Caco-2 (cell line): ENCODE data around the gene RIPOR1. TPM values are rescaled to one million over a fixed set of nuclear protein-coding genes. Genes with fewer than 3 reads are reported as not detected.
"Not testable (repeated sequence)": the region's sequence is repeated elsewhere in the genome, so short reads cannot be mapped to it uniquely, and the experiment has no call there.

Experiments
- BruUV-seq: library from RNA; stranded (reverse); fragments of 400-500 nt; replicated peaks from 2 replicates; lab custom pipeline; 2021; lab: Mats Ljungman, UMichigan
- CTCF ChIA-PET: fragments of 300-600 bp; sonication (Branson Sonifier 250); formaldehyde crosslinking; loops from one replicate; lab custom pipeline; 2022; ENCODE audit warnings: antibody characterized with exemption; lab: Charles Lee
- POLR2A ChIA-PET: fragments of 300-600 bp; sonication (Branson Sonifier 250); formaldehyde crosslinking; loops from one replicate; lab custom pipeline; 2022; ENCODE audit warnings: antibody characterized with exemption; lab: Charles Lee
- DNase-seq, 2 experiments: peaks; one replicate each; pipeline versions ENCODE4 v3.0.0 to v3.0.0-alpha.2; 2020 to 2022
- H3K27me3 ChIP-seq: replicated peaks from 2 replicates; pipeline ENCODE4 v1.6.0; 2011; ENCODE audit warnings: low read length; ENCODE audit not compliant: control insufficient read depth, insufficient read depth
- H3K36me3 ChIP-seq: 2 replicates; pipeline ENCODE4 v1.5.1; 2011; ENCODE audit warnings: low read length; ENCODE audit not compliant: control insufficient read depth, insufficient read depth
- H3K4me1 ChIP-seq: fragments of 250-450 bp; sonication (Bioruptor Pico); 2 replicates; pipeline ENCODE4 v1.5.1; 2020; ENCODE audit warnings: mild to moderate bottlenecking
- H3K4me3 ChIP-seq: 2 replicates; pipeline ENCODE4 v1.5.1; 2011; ENCODE audit warnings: low read depth, mild to moderate bottlenecking, control low read depth, low read length
- H3K9me3 ChIP-seq: fragments of 250-450 bp; sonication (Bioruptor Pico); 2 replicates; pipeline ENCODE4 v1.5.1; 2020; ENCODE audit warnings: mild to moderate bottlenecking, moderate library complexity
- H3K27ac Mint-ChIP-seq: one replicate; pipeline ENCODE4 v1.8.0; 2022; ENCODE audit warnings: mixed read lengths; ENCODE audit not compliant: unreplicated experiment
- H3K27me3 Mint-ChIP-seq: one replicate; pipeline ENCODE4 v1.8.0; 2022; ENCODE audit warnings: mixed read lengths; ENCODE audit not compliant: insufficient read depth, unreplicated experiment
- H3K36me3 Mint-ChIP-seq: one replicate; pipeline ENCODE4 v1.8.0; 2022; ENCODE audit warnings: mild to moderate bottlenecking, mixed read lengths; ENCODE audit not compliant: insufficient read depth, unreplicated experiment
- H3K4me1 Mint-ChIP-seq: one replicate; pipeline ENCODE4 v1.8.0; 2022; ENCODE audit warnings: low read depth, mixed read lengths; ENCODE audit not compliant: unreplicated experiment
- H3K4me3 Mint-ChIP-seq: one replicate; pipeline ENCODE4 v1.8.0; 2022; ENCODE audit warnings: mild to moderate bottlenecking, moderate library complexity, mixed read lengths; ENCODE audit not compliant: unreplicated experiment
- H3K9me3 Mint-ChIP-seq: one replicate; pipeline ENCODE4 v1.8.0; 2022; ENCODE audit warnings: mixed read lengths; ENCODE audit not compliant: unreplicated experiment
- CTCF ChIP-seq, 2 experiments: fragments of 200-600 bp in 1 of 2; IDR thresholded peaks; 1 replicate in 1 of 2; 2 replicates in 1 of 2; pipeline versions ENCODE4 v1.5.1 to v1.8.0; 2011 to 2022; ENCODE audit warnings: antibody characterized with exemption in 1 of 2, control low read depth in 1 of 2, inconsistent platforms in 1 of 2, low read depth in 1 of 2, low read length in 1 of 2, mild to moderate bottlenecking in 1 of 2, moderate library complexity in 1 of 2; ENCODE audit not compliant: insufficient read depth in 1 of 2, severe bottlenecking in 1 of 2, unreplicated experiment in 1 of 2
- intact Hi-C: fragments of 100-400 bp; cut with micrococcal nuclease; formaldehyde crosslinking; loops from one replicate; pipeline ENCODE4 v1.10.0; 2022; ENCODE audit not compliant: unreplicated experiment
- total RNA-seq: library from RNA; stranded (reverse); gene quantifications from 2 replicates; pipeline ENCODE4 v1.2.3, GENCODE V29; 2022

RIPOR1 gene
- total RNA-seq, 1 experiment from 2014 or later, result 87.9 TPM

- peaks cover 16% of the 10 kb centered on the region for H3K36me3 Mint-ChIP-seq
- H3K36me3 ChIP-seq, result no peaks in the 10 kb centered on the region
- peaks cover 42% of the 10 kb centered on the region for H3K4me1 Mint-ChIP-seq
- no peaks in the 10 kb centered on the region for H3K27me3 ChIP-seq
- intact Hi-C loops, result no loop called here
- peak overlapping the region; percentile 78 for H3K4me3 Mint-ChIP-seq
- no peaks in the 10 kb centered on the region for H3K9me3 Mint-ChIP-seq
- no peaks in the 10 kb centered on the region for H3K9me3 ChIP-seq
- ChIA-PET POLR2A (interaction anchor here (0.5 kb wide), 1 partner anchor 110 kb away, joined by 6 read pairs; no protein-coding TSS in a partner anchor), CTCF (interaction anchor here (1.0 to 2.9 kb wide), 4 partner anchors 9 to 276 kb away, joined by 3 to 37 read pairs (median 4); partner anchors contain the start of genes CTCF, RANBP10 and TSNAXIP1)
- peaks cover 40% of the 10 kb centered on the region for H3K4me1 ChIP-seq
- no peak for TF ChIP-seq CTCF (IDR thresholded peaks at IDR 0.05; ENCODE audit: insufficient read depth in 1 of 2, low read depth in 1 of 2, low read length in 1 of 2, severe bottlenecking in 1 of 2, unreplicated experiment in 1 of 2)
- no TSS peak for BruUV-seq
- peak overlapping the region; percentile 18 for H3K27ac Mint-ChIP-seq
- peak; percentile 56 to 62 for DNase-seq
- H3K4me3 ChIP-seq, result peak overlapping the region; percentile 85
- no peaks in the 10 kb centered on the region for H3K27me3 Mint-ChIP-seq
These were observed 1.6 kb downstream of the RIPOR1 start for GRCh38 chr16:67530013-67530939.

- Mint-ChIP-seq H3K27me3 (no peaks in the 10 kb centered on the region), H3K4me3 (peak overlapping the region; percentile 78), H3K27ac (no peak overlapping the region), H3K4me1 (peaks cover 44% of the 10 kb centered on the region), H3K9me3 (no peaks in the 10 kb centered on the region), H3K36me3 (peaks cover 16% of the 10 kb centered on the region)
- Histone ChIP-seq H3K27me3 (no peaks in the 10 kb centered on the region), H3K4me3 (no peak overlapping the region), H3K9me3 (no peaks in the 10 kb centered on the region), H3K4me1 (peaks cover 31% of the 10 kb centered on the region), H3K36me3 (no peaks in the 10 kb centered on the region)
- TF ChIP-seq CTCF (IDR thresholded peaks at IDR 0.05; ENCODE audit: insufficient read depth in 1 of 2, low read depth in 1 of 2, low read length in 1 of 2, severe bottlenecking in 1 of 2, unreplicated experiment in 1 of 2), result no peak
- ChIA-PET POLR2A (no interaction called here), CTCF (interaction anchor here (0.9 to 2.9 kb wide), 2 partner anchors 10 to 112 kb away, joined by 3 to 37 read pairs; no protein-coding TSS in a partner anchor)
- intact Hi-C loops, result no loop called here
- no peak for DNase-seq
- BruUV-seq, result no TSS peak
These were observed 2.6 kb downstream of the RIPOR1 start for GRCh38 chr16:67531247-67531646.

- Mint-ChIP-seq H3K27ac (peak overlapping the region; percentile 1), H3K9me3 (no peaks in the 10 kb centered on the region), H3K27me3 (no peaks in the 10 kb centered on the region), H3K4me3 (no peak overlapping the region), H3K36me3 (peaks cover 27% of the 10 kb centered on the region), H3K4me1 (peaks cover 43% of the 10 kb centered on the region)
- Histone ChIP-seq H3K27me3 (no peaks in the 10 kb centered on the region), H3K4me1 (peaks cover 21% of the 10 kb centered on the region), H3K36me3 (no peaks in the 10 kb centered on the region), H3K4me3 (no peak overlapping the region), H3K9me3 (no peaks in the 10 kb centered on the region)
- ChIA-PET CTCF (interaction anchor here (1.0 to 1.4 kb wide), 3 partner anchors 11 to 29 kb away, joined by 3 to 9 read pairs (median 3); partner anchors contain the start of gene CTCF), POLR2A (interaction anchor here (0.6 to 1.2 kb wide), 2 partner anchors 29 to 58 kb away, joined by 3 read pairs; partner anchors contain the start of gene CTCF)
- DNase-seq, result no peak
- no peak for TF ChIP-seq CTCF (IDR thresholded peaks at IDR 0.05; ENCODE audit: insufficient read depth in 1 of 2, low read depth in 1 of 2, low read length in 1 of 2, severe bottlenecking in 1 of 2, unreplicated experiment in 1 of 2)
- no TSS peak for BruUV-seq
- intact Hi-C loops, result no loop called here
These were observed 4.5 kb downstream of the RIPOR1 start for GRCh38 chr16:67533024-67533560.

- CTCF ChIA-PET, result interaction anchor here (1.0 kb wide), 2 partner anchors 11 to 13 kb away, joined by 3 to 6 read pairs; no protein-coding TSS in a partner anchor
- H3K36me3 ChIP-seq, POLR2A ChIA-PET, H3K9me3 ChIP-seq, H3K4me3 Mint-ChIP-seq, H3K27me3 Mint-ChIP-seq, H3K27ac Mint-ChIP-seq, H3K4me3 ChIP-seq, H3K9me3 Mint-ChIP-seq, intact Hi-C loops, BruUV-seq, DNase-seq, H3K27me3 ChIP-seq: not testable (repeated sequence)
- peaks cover 26% of the 10 kb centered on the region for H3K4me1 ChIP-seq
- peaks cover 46% of the 10 kb centered on the region for H3K4me1 Mint-ChIP-seq
- H3K36me3 Mint-ChIP-seq, result peaks cover 33% of the 10 kb centered on the region
These were observed 5.4 kb downstream of the RIPOR1 start for GRCh38 chr16:67533987-67534386.
